Right renal pelvis (tissue), 4 donors: ENCODE data around the gene COL23A1. TPM values are rescaled to one million over a fixed set of nuclear protein-coding genes. Genes with fewer than 3 reads are reported as not detected.
"Not testable (repeated sequence)": the region's sequence is repeated elsewhere in the genome, so short reads cannot be mapped to it uniquely, and the experiment has no call there.

Source experiments
- DNase-seq, 4 donors: peaks; one replicate each; pipeline ENCODE4 v3.0.0-alpha.2; 2013; ENCODE audit warnings: low read depth in 4 of 4, low spot score in 3 of 4, missing footprints in 1 of 4
- polyA plus RNA-seq, 4 donors: library from polyadenylated mRNA; unstranded; fragments of 120-200 nt; gene quantifications; one replicate each; pipeline ENCODE4 v1.2.1, GENCODE V29; 2013; ENCODE audit not compliant: insufficient read length in 4 of 4

The COL23A1 gene
- polyA plus RNA-seq, 4 donors: 5.7 to 8.2 (median 6.4) TPM

GRCh38 chr5:178319541-178320041, 270.6 kb downstream of the COL23A1 start:
- DNase-seq: no peak

- no peak for DNase-seq
Measured at GRCh38 chr5:178318893-178319292, 271.3 kb downstream of the COL23A1 start.

- no peak for DNase-seq
Measured at GRCh38 chr5:178318382-178318781, 271.8 kb downstream of the COL23A1 start.

- not testable (repeated sequence) for DNase-seq
Measured at GRCh38 chr5:178317727-178318126, 272.5 kb downstream of the COL23A1 start.

- no peak for DNase-seq
Measured at GRCh38 chr5:178314961-178315820, 275.0 kb downstream of the COL23A1 start.

- DNase-seq: no peak
Measured at GRCh38 chr5:178314061-178314660, 276.0 kb downstream of the COL23A1 start.

- DNase-seq: no peak
Measured at GRCh38 chr5:178313316-178313715, 276.9 kb downstream of the COL23A1 start.

- no peak for DNase-seq
Measured at GRCh38 chr5:178312880-178313282, 277.3 kb downstream of the COL23A1 start.

GRCh38 chr5:178310130-178310865, 279.9 kb downstream of the COL23A1 start:
- DNase-seq: no peak

- no peak for DNase-seq
Measured at GRCh38 chr5:178309271-178310013, 280.8 kb downstream of the COL23A1 start.

GRCh38 chr5:178308541-178309092, 281.6 kb downstream of the COL23A1 start:
- no peak for DNase-seq

GRCh38 chr5:178307267-178308045, 282.7 kb downstream of the COL23A1 start:
- DNase-seq: no peak

GRCh38 chr5:178306430-178307225, 283.6 kb downstream of the COL23A1 start:
- DNase-seq: no peak

GRCh38 chr5:178305801-178306200, 284.4 kb downstream of the COL23A1 start:
- DNase-seq: no peak

- no peak for DNase-seq
Measured at GRCh38 chr5:178304761-178305645, 285.2 kb downstream of the COL23A1 start.

GRCh38 chr5:178304016-178304415, 286.2 kb downstream of the COL23A1 start:
- DNase-seq: no peak

- DNase-seq: not testable (repeated sequence)
Measured at GRCh38 chr5:178302321-178302720, 287.9 kb downstream of the COL23A1 start.

- no peak for DNase-seq
Measured at GRCh38 chr5:178301641-178302040, 288.6 kb downstream of the COL23A1 start.
